SK-N-SH (cell line): ENCODE measurements around the gene PDE6G. TPM values are rescaled to one million over a fixed set of nuclear protein-coding genes. Genes with fewer than 3 reads are reported as not detected.

ENCODE experiments used
- CTCF ChIA-PET: fragments of 300-600, 350-600 bp; formaldehyde crosslinking; extraction: SDS; loops from one replicate; lab custom pipeline; 2021; lab: Yijun Ruan, JAX
- POLR2A ChIA-PET: fragments of 350-600 bp; sonication (Branson Sonifier 250); formaldehyde crosslinking; extraction: SDS; loops from one replicate; lab custom pipeline; 2020; ENCODE audit warnings: antibody characterized with exemption, inconsistent platforms; lab: Yijun Ruan, JAX
- DNase-seq: peaks from one replicate; pipeline ENCODE4 v3.0.0; 2012
- H2AFZ ChIP-seq: fragments of 200-600 bp; sonication (generic); 2 replicates; pipeline ENCODE4 v1.8.1; 2016; ENCODE audit warnings: antibody characterized with exemption, mild to moderate bottlenecking, low read depth
- H3F3A ChIP-seq: fragments of 200-600 bp; sonication (generic); replicated peaks from 2 replicates; pipeline ENCODE3; 2016; ENCODE audit warnings: antibody characterized with exemption, mild to moderate bottlenecking; ENCODE audit not compliant: insufficient read depth
- H3K27ac ChIP-seq, 2 experiments: fragments of 200-500 bp in 1 of 2; fragments of 200-600 bp in 1 of 2; sonication (Bioruptor generic) in 1 of 2; sonication (generic), shearing (Covaris generic) in 1 of 2; 2 replicates each; pipeline versions ENCODE4 v1.5.1 to v1.6.1; 2014 to 2016; ENCODE audit warnings: low read depth in 2 of 2, inconsistent platforms in 1 of 2, low read length in 1 of 2, mild to moderate bottlenecking in 1 of 2, mixed read lengths in 1 of 2
- H3K27me3 ChIP-seq: fragments of 200-600 bp; sonication (generic), shearing (Covaris generic); 2 replicates; pipeline ENCODE4 v1.6.1; 2016; ENCODE audit warnings: mixed run types; ENCODE audit not compliant: insufficient read depth
- H3K36me3 ChIP-seq, 2 experiments: fragments of 200-500 bp in 1 of 2; fragments of 200-600 bp in 1 of 2; sonication (Bioruptor generic) in 1 of 2; sonication (generic) in 1 of 2; replicated peaks in 1 of 2; 2 replicates each; pipeline versions ENCODE3 to v1.5.1; 2014 to 2016; ENCODE audit warnings: low read length in 1 of 2, mild to moderate bottlenecking in 1 of 2; ENCODE audit not compliant: insufficient read depth in 2 of 2, control insufficient read depth in 1 of 2
- H3K4me1 ChIP-seq, 2 experiments: fragments of 200-500 bp in 1 of 2; fragments of 200-600 bp in 1 of 2; sonication (Bioruptor generic) in 1 of 2; sonication (generic), shearing (Covaris generic) in 1 of 2; 2 replicates each; pipeline versions ENCODE4 v1.5.1 to v1.6.1; 2014 to 2016; ENCODE audit warnings: low read depth in 1 of 2, low read length in 1 of 2, mixed run types in 1 of 2; ENCODE audit not compliant: insufficient read depth in 2 of 2, control insufficient read depth in 1 of 2
- H3K4me2 ChIP-seq: fragments of 200-600 bp; sonication (generic), shearing (Covaris generic); 2 replicates; pipeline ENCODE4 v1.6.1; 2017; ENCODE audit warnings: mixed run types
- H3K4me3 ChIP-seq, 2 experiments: fragments of 200-500 bp in 1 of 2; fragments of 200-600 bp in 1 of 2; sonication (Bioruptor generic) in 1 of 2; sonication (generic), shearing (Covaris generic) in 1 of 2; 2 replicates each; pipeline versions ENCODE4 v1.5.1 to v1.8.1; 2014 to 2016; ENCODE audit warnings: low read depth in 2 of 2, inconsistent platforms in 1 of 2, low read length in 1 of 2, mild to moderate bottlenecking in 1 of 2, mixed read lengths in 1 of 2, moderate library complexity in 1 of 2
- H3K79me2 ChIP-seq: fragments of 200-600 bp; sonication (generic); 2 replicates; pipeline ENCODE4 v1.8.1; 2017; ENCODE audit warnings: mild to moderate bottlenecking; ENCODE audit not compliant: insufficient read depth
- H3K9ac ChIP-seq: fragments of 200-600 bp; sonication (generic); 2 replicates; pipeline ENCODE4 v1.6.1; 2017; ENCODE audit warnings: mixed run types
- H3K9me2 ChIP-seq: fragments of 200-600 bp; sonication (generic); 2 replicates; pipeline ENCODE4 v1.6.1; 2017; ENCODE audit warnings: mixed run types
- H3K9me3 ChIP-seq: fragments of 200-600 bp; sonication (generic); 2 replicates; pipeline ENCODE4 v1.6.1; 2017; ENCODE audit warnings: mixed run types, mild to moderate bottlenecking, moderate library complexity
- H4K20me1 ChIP-seq: fragments of 200-600 bp; sonication (generic); 2 replicates; pipeline ENCODE4 v1.6.1; 2017; ENCODE audit warnings: mild to moderate bottlenecking, mixed run types; ENCODE audit not compliant: insufficient read depth
- FOXM1 ChIP-seq: IDR thresholded peaks from 2 replicates; pipeline ENCODE4 v1.4.0; 2012; ENCODE audit warnings: low read depth, mild to moderate bottlenecking
- GATA2 ChIP-seq: sonication (generic); formaldehyde crosslinking; IDR thresholded peaks from 2 replicates; pipeline ENCODE4 v1.5.0; 2020; ENCODE audit warnings: mild to moderate bottlenecking, missing genetic modification reagents
- JUND ChIP-seq: IDR thresholded peaks from 2 replicates; pipeline ENCODE4 v1.4.0; 2012
- MEF2A ChIP-seq: IDR thresholded peaks from 2 replicates; pipeline ENCODE4 v1.4.0; 2012; ENCODE audit warnings: low read depth, borderline replicate concordance
- MXI1 ChIP-seq: IDR thresholded peaks from 2 replicates; pipeline ENCODE4 v1.6.1; 2012; ENCODE audit warnings: mild to moderate bottlenecking, low read depth, low read length, improper control_type of control experiment
- POLR2AphosphoS5 ChIP-seq: IDR thresholded peaks from 2 replicates; pipeline ENCODE4 v1.6.1; 2012; ENCODE audit warnings: low read depth, low read length
- RCOR1 ChIP-seq: fragments of 150-350 bp; IDR thresholded peaks from 2 replicates; pipeline ENCODE4 v1.6.1; 2017; ENCODE audit warnings: antibody characterized with exemption, low read length
- RFX5 ChIP-seq: IDR thresholded peaks from 2 replicates; pipeline ENCODE4 v1.6.1; 2012; ENCODE audit warnings: mild to moderate bottlenecking, improper control_type of control experiment, low read length
- SIN3A ChIP-seq: IDR thresholded peaks from 2 replicates; pipeline ENCODE4 v1.6.1; 2012; ENCODE audit warnings: low read depth, mild to moderate bottlenecking, low read length, moderate library complexity, borderline replicate concordance
- TAF1 ChIP-seq: IDR thresholded peaks from 2 replicates; pipeline ENCODE4 v1.6.1; 2012; ENCODE audit warnings: low read depth, mild to moderate bottlenecking, low read length, moderate library complexity, borderline replicate concordance
- TEAD4 ChIP-seq: IDR thresholded peaks from 2 replicates; pipeline ENCODE4 v1.4.0; 2012; ENCODE audit warnings: mild to moderate bottlenecking, borderline replicate concordance; ENCODE audit not compliant: insufficient read depth
- WGBS: methylation state at CpG from one replicate; pipeline ENCODE4 v1.1.6; 2017; ENCODE audit warnings: low lambda C conversion rate; 5-methylcytosine and 5-hydroxymethylcytosine counted together
- polyA plus RNA-seq, 3 experiments: library from polyadenylated mRNA; depleted of rRNA; stranded (reverse); fragments of >200 nt; gene quantifications; 2 replicates each; pipeline ENCODE4 v1.2.3, GENCODE V29; 2012
- TF ChIP-seq, protein P1 (sequence below): IDR thresholded peaks from 2 replicates; pipeline ENCODE4 v1.4.0; 2012; ENCODE audit warnings: low read depth, borderline replicate concordance
- TF ChIP-seq, protein P2 (sequence below): IDR thresholded peaks from 2 replicates; pipeline ENCODE4 v1.4.0; 2012; ENCODE audit warnings: low read depth
- TF ChIP-seq, protein P3 (sequence below): IDR thresholded peaks from 2 replicates; pipeline ENCODE4; 2012

Gene PDE6G
- polyA plus RNA-seq, 1 of the 3 experiments (the other 2 are of a cell fraction) = 5.0 TPM

DNA sequence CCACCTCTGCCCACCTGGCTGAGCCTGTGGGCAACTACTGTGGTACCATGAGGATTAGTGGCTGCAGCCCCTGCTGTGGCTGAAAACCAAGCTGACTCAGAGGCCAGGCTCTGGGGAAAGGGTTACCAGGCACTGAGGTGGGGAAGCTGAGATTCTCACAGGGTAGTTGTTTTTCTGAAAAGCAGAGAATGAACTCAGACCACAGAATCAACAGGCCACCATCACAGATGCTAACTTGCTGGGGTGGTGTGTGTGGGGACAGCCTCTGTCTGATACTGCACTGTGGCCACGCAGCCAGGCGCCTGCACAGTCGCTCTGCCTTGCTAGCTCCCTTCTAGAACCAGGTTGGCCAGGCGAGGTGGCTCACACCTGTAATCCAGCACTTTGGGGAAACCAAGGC, 48.3 kb downstream of the PDE6G start:
- peaks cover 94% of the 10 kb centered on the region for H3K79me2 ChIP-seq
- POLR2A ChIA-PET = no interaction called here
- DNase-seq = no peak
- H4K20me1 ChIP-seq = peaks cover 53% of the 10 kb centered on the region
- H3K27me3 ChIP-seq = no peaks in the 10 kb centered on the region
- H3K4me2 ChIP-seq = no peak overlapping the region
- no peak overlapping the region for H2AFZ ChIP-seq
- 96% methylated on average over 4 of the region's 4 CpGs for WGBS
- no peak overlapping the region for H3K4me3 ChIP-seq
- H3K36me3 ChIP-seq = peaks cover 62 to 76% of the 10 kb centered on the region in 2 experiments
- no peaks in the 10 kb centered on the region for H3K9me2 ChIP-seq
- H3K27ac ChIP-seq = no peak overlapping the region
- peaks cover 35% of the 10 kb centered on the region for H3F3A ChIP-seq
- H3K4me1 ChIP-seq = no peaks in the 10 kb centered on the region
- H3K9ac ChIP-seq = no peak overlapping the region
- CTCF ChIA-PET = interaction anchor here (0.6 to 2.2 kb wide), 5 partner anchors 10 to 355 kb away, joined by 3 to 6 read pairs (median 4); no protein-coding TSS in a partner anchor
- no peaks in the 10 kb centered on the region for H3K9me3 ChIP-seq
- TF ChIP-seq TEAD4 (no peak), JUND (no peak)
- TF ChIP-seq, all 33 proteins: peak for 0

DNA sequence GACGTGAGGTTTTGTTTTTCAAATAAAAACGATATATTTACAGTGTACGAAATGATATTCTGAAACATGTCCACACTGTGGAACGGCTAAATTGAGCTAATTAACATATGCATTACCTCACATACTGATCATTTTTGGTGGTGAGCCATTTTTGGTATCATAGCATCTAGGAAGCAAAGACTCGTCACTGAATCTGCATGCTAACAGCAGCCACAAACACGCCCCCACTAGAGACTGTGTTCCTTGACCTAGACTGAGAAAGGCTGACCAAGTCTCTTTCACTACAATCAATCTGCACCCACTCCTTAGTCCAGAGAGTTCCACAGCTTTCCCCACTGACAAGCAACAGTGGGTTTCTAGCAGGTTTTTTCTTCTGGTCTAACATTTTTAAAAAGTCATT, 48.9 kb downstream of the PDE6G start:
- Histone ChIP-seq H3K9ac (no peak overlapping the region), H3K4me1 (no peaks in the 10 kb centered on the region), H3K79me2 (peaks cover 90% of the 10 kb centered on the region), H3K9me3 (no peaks in the 10 kb centered on the region), H3K27me3 (no peaks in the 10 kb centered on the region), H3K36me3 (peaks cover 56 to 78% of the 10 kb centered on the region in 2 experiments), H3K4me3 (no peak overlapping the region), H4K20me1 (peaks cover 47% of the 10 kb centered on the region), H3K4me2 (no peak overlapping the region), H3K9me2 (no peaks in the 10 kb centered on the region), H3K27ac (no peak overlapping the region), H2AFZ (no peak overlapping the region), H3F3A (peaks cover 41% of the 10 kb centered on the region)
- no peak for DNase-seq
- TF ChIP-seq RCOR1 = no peak
- ChIA-PET CTCF (interaction anchor here (0.6 to 2.2 kb wide), 7 partner anchors 10 to 355 kb away, joined by 3 to 6 read pairs (median 4); no protein-coding TSS in a partner anchor), POLR2A (no interaction called here)
- 88% methylated on average over 6 of the region's 6 CpGs for WGBS

DNA sequence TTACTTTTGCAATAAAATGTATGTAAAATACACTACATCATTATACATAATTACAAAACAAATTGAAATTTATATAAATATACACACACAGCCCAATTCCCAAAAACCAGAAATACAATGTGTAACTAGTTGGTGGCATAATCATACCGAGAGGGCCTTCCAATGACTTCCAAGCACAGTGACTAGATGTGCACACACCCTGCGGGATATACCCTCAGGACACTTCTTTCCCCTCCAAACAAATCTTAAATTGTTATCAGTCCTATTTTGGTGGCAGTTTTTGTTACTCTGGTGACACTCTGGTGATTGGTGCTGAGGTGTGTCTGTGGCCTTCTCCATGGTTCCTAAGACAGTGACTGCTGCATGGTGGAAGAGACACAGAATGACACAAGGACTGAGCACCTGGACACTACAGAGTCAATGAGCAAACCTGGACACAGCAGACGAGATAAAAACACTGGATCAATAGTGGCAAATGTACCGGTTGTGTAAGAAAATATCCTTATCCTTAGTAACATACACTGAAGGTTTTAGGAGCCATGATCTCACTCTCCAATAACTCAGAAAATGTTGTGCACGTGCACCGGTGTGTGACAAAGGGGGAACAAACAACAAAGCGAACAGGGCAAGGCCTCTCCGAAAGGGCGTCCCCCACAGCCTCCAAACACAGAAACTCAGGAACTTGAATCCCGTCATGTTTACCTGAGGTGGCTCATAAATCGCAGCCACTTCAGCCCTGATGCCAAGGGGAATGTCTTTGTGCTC, 52.3 kb downstream of the PDE6G start:
- no peak overlapping the region for H3K4me3 ChIP-seq
- no peaks in the 10 kb centered on the region for H3K27me3 ChIP-seq
- TF ChIP-seq, protein P1, sequence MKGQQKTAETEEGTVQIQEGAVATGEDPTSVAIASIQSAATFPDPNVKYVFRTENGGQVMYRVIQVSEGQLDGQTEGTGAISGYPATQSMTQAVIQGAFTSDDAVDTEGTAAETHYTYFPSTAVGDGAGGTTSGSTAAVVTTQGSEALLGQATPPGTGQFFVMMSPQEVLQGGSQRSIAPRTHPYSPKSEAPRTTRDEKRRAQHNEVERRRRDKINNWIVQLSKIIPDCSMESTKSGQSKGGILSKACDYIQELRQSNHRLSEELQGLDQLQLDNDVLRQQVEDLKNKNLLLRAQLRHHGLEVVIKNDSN = no peak
- TF ChIP-seq MXI1 (no peak), RCOR1 (no peak), FOXM1 (no peak), TAF1 (no peak), RFX5 (no peak), GATA2 (CRISPR knock-in tag) (no peak), SIN3A (no peak), MEF2A (no peak), POLR2AphosphoS5 (no peak)
- TF ChIP-seq, protein P2, sequence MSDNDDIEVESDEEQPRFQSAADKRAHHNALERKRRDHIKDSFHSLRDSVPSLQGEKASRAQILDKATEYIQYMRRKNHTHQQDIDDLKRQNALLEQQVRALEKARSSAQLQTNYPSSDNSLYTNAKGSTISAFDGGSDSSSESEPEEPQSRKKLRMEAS = no peak
- TF ChIP-seq, protein P3, sequence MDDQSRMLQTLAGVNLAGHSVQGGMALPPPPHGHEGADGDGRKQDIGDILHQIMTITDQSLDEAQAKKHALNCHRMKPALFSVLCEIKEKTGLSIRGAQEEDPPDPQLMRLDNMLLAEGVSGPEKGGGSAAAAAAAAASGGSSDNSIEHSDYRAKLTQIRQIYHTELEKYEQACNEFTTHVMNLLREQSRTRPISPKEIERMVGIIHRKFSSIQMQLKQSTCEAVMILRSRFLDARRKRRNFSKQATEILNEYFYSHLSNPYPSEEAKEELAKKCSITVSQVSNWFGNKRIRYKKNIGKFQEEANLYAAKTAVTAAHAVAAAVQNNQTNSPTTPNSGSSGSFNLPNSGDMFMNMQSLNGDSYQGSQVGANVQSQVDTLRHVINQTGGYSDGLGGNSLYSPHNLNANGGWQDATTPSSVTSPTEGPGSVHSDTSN = no peak
- TF ChIP-seq, all 33 proteins: peak for 0
- H3K9me3 ChIP-seq = no peaks in the 10 kb centered on the region
- H3K4me1 ChIP-seq = peaks cover 2 to 20% of the 10 kb centered on the region in 2 experiments
- no peak overlapping the region for H3K4me2 ChIP-seq
- no peak overlapping the region for H3K27ac ChIP-seq
- WGBS = 93% methylated on average over 11 of the region's 11 CpGs
- H4K20me1 ChIP-seq = peaks cover 57% of the 10 kb centered on the region
- no peak for DNase-seq
- ChIA-PET CTCF (no interaction called here), POLR2A (no interaction called here)
- H3K79me2 ChIP-seq = peaks cover 79% of the 10 kb centered on the region
- H3K9me2 ChIP-seq = no peaks in the 10 kb centered on the region
- peaks cover 52 to 74% of the 10 kb centered on the region in 2 experiments for H3K36me3 ChIP-seq
- no peak overlapping the region for H2AFZ ChIP-seq
- H3F3A ChIP-seq = peaks cover 73% of the 10 kb centered on the region
- no peak overlapping the region for H3K9ac ChIP-seq
